Thyroid gland (tissue), 4 donors: Measurements from ENCODE around the gene DUSP22. TPM values are rescaled to one million over a fixed set of nuclear protein-coding genes. Genes with fewer than 3 reads are reported as not detected.
"Not testable (repeated sequence)": the region's sequence is repeated elsewhere in the genome, so short reads cannot be mapped to it uniquely, and the experiment has no call there.

Experiments
- DNase-seq, 2 donors: peaks; one replicate each; pipeline ENCODE4 v3.0.0-alpha.2; 2019
- H3K27ac ChIP-seq, 3 donors: fragments of 200-600 bp; sonication (generic); 1 replicate in 2 of 3; 2 replicates in 1 of 3; pipeline ENCODE4 v1.5.1; 2016 to 2019; ENCODE audit warnings: mild to moderate bottlenecking in 1 of 3, moderate library complexity in 1 of 3
- H3K27me3 ChIP-seq: fragments of 200-600 bp; sonication (generic); one replicate; pipeline ENCODE4 v1.5.1; 2019
- H3K36me3 ChIP-seq, 2 donors: fragments of 200-600 bp; sonication (generic); one replicate each; pipeline ENCODE4 v1.5.1; 2016 to 2019
- H3K4me1 ChIP-seq, 2 donors: fragments of 200-600 bp; sonication (generic); one replicate each; pipeline ENCODE4 v1.5.1; 2017 to 2019
- H3K4me3 ChIP-seq, 3 donors: fragments of 200-600 bp; sonication (generic); replicated peaks in 1 of 3; 1 replicate in 2 of 3; 2 replicates in 1 of 3; pipeline ENCODE4 v1.5.1; 2016; ENCODE audit warnings: mild to moderate bottlenecking in 1 of 3
- H3K9me3 ChIP-seq: fragments of 200-600 bp; sonication (generic); one replicate; pipeline ENCODE4 v1.5.1; 2017
- CTCF ChIP-seq, 6 experiments: fragments of 200-600 bp in 3 of 6; fragments of 450-650 bp in 3 of 6; sonication (generic) in 3 of 6; IDR thresholded peaks; one replicate each; pipeline ENCODE4 v1.5.1; 2016 to 2019; ENCODE audit warnings: antibody characterized with exemption in 6 of 6, mild to moderate bottlenecking in 2 of 6, inconsistent platforms in 1 of 6, moderate library complexity in 1 of 6
- POLR2A ChIP-seq, 2 donors: fragments of 450-650 bp; IDR thresholded peaks; one replicate each; pipeline ENCODE4 v1.6.1; 2017; ENCODE audit warnings: antibody characterized with exemption in 2 of 2, mild to moderate bottlenecking in 2 of 2, moderate library complexity in 1 of 2
- WGBS, 2 donors: methylation state at CpG; one replicate each; pipeline ENCODE4 v1.1.5; 2017; 5-methylcytosine and 5-hydroxymethylcytosine counted together
- intact Hi-C: fragments of 100-400 bp; cut with DNase I; formaldehyde crosslinking; loops from one replicate; pipeline ENCODE4 v1.15.1; 2023
- total RNA-seq, 4 donors: library from RNA; depleted of rRNA; stranded (reverse); fragments of >200 nt; gene quantifications; one replicate each; pipeline ENCODE4 v1.2.3, GENCODE V29; 2016

DUSP22 gene
- total RNA-seq, 4 donors from 2014 or later, result 40.4 to 68.8 (median 59.4) TPM

- TF ChIP-seq POLR2A (IDR thresholded peaks at IDR 0.05) (no peak), CTCF (IDR thresholded peaks at IDR 0.05) (no peak)
- 70 to 76% methylated on average over 8 of the region's 8 CpGs for WGBS, 2 donors
- intact Hi-C loops, result no loop called here
These were observed 82.7 kb downstream of the DUSP22 start for GRCh38 chr6:374956-375355.

GRCh38 chr6:376827-377640 is 84.7 kb downstream of the DUSP22 start:
- DNase-seq, result no peak
- 81% methylated on average over 10 of the region's 10 CpGs for WGBS, 2 donors
- Histone ChIP-seq H3K27me3 (peaks cover 5% of the 10 kb centered on the region), H3K27ac (no peak overlapping the region), H3K36me3 (no peaks in the 10 kb centered on the region), H3K9me3 (no peaks in the 10 kb centered on the region), H3K4me1 (peaks cover 18 to 24% of the 10 kb centered on the region in 2 donors), H3K4me3 (no peak overlapping the region)
- intact Hi-C loops, result no loop called here
- TF ChIP-seq CTCF (IDR thresholded peaks at IDR 0.05), result no peak
- TF ChIP-seq POLR2A (IDR thresholded peaks at IDR 0.05), result no peak

More at GRCh38 chr6:374956-375355, 82.7 kb downstream of the DUSP22 start:
- Histone ChIP-seq H3K36me3 (no peaks in the 10 kb centered on the region), H3K27ac (peak overlapping the region in 2 of 3 donors; percentile 4 to 5), H3K4me1 (peaks cover 18 to 24% of the 10 kb centered on the region in 2 donors), H3K4me3 (no peak overlapping the region), H3K9me3 (no peaks in the 10 kb centered on the region), H3K27me3 (peaks cover 5% of the 10 kb centered on the region)
- no peak for DNase-seq

GRCh38 chr6:377641-378020 is 85.3 kb downstream of the DUSP22 start:
- H3K27ac ChIP-seq, H3K4me3 ChIP-seq, H3K27me3 ChIP-seq, H3K36me3 ChIP-seq, intact Hi-C loops, H3K9me3 ChIP-seq, DNase-seq: not testable (repeated sequence)
- H3K4me1 ChIP-seq, result peaks cover 18 to 24% of the 10 kb centered on the region in 2 donors
- 84 to 87% methylated on average over 13 of the region's 13 CpGs for WGBS, 2 donors

- DNase-seq, result no peak
- WGBS, 2 donors, result 88% methylated on average over 24 of the region's 24 CpGs
- Histone ChIP-seq H3K27me3 (peaks cover 5% of the 10 kb centered on the region), H3K27ac (no peak overlapping the region), H3K4me3 (no peak overlapping the region), H3K4me1 (peaks cover 17 to 19% of the 10 kb centered on the region in 2 donors), H3K9me3 (no peaks in the 10 kb centered on the region), H3K36me3 (no peaks in the 10 kb centered on the region)
- intact Hi-C loops, result no loop called here
- TF ChIP-seq CTCF (IDR thresholded peaks at IDR 0.05), result no peak
- TF ChIP-seq POLR2A (IDR thresholded peaks at IDR 0.05), result no peak
These were observed 86.0 kb downstream of the DUSP22 start for GRCh38 chr6:378090-378957.

- no peaks in the 10 kb centered on the region for H3K9me3 ChIP-seq
- peaks cover 5% of the 10 kb centered on the region for H3K27me3 ChIP-seq
- peaks cover 11 to 13% of the 10 kb centered on the region in 2 donors for H3K4me1 ChIP-seq
- DNase-seq, result no peak
- no peak for TF ChIP-seq CTCF (IDR thresholded peaks at IDR 0.05)
- no peak for TF ChIP-seq POLR2A (IDR thresholded peaks at IDR 0.05)
- no peak overlapping the region for H3K27ac ChIP-seq
- H3K36me3 ChIP-seq, result no peaks in the 10 kb centered on the region
- 80 to 83% methylated on average over 11 of the region's 11 CpGs for WGBS, 2 donors
- H3K4me3 ChIP-seq, result no peak overlapping the region
- intact Hi-C loops, result no loop called here
These were observed 86.7 kb downstream of the DUSP22 start for GRCh38 chr6:378958-379409.
